ENCODE measurements around the gene AAGAB.
A peak's percentile ranks its signal among the peaks of the same experiment; 100 is the strongest.
"Not testable (repeated sequence)": the region's sequence is repeated elsewhere in the genome, so short reads cannot be mapped to it uniquely, and the experiment has no call there.

AAGAB gene, protein sequence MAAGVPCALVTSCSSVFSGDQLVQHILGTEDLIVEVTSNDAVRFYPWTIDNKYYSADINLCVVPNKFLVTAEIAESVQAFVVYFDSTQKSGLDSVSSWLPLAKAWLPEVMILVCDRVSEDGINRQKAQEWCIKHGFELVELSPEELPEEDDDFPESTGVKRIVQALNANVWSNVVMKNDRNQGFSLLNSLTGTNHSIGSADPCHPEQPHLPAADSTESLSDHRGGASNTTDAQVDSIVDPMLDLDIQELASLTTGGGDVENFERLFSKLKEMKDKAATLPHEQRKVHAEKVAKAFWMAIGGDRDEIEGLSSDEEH

DNA sequence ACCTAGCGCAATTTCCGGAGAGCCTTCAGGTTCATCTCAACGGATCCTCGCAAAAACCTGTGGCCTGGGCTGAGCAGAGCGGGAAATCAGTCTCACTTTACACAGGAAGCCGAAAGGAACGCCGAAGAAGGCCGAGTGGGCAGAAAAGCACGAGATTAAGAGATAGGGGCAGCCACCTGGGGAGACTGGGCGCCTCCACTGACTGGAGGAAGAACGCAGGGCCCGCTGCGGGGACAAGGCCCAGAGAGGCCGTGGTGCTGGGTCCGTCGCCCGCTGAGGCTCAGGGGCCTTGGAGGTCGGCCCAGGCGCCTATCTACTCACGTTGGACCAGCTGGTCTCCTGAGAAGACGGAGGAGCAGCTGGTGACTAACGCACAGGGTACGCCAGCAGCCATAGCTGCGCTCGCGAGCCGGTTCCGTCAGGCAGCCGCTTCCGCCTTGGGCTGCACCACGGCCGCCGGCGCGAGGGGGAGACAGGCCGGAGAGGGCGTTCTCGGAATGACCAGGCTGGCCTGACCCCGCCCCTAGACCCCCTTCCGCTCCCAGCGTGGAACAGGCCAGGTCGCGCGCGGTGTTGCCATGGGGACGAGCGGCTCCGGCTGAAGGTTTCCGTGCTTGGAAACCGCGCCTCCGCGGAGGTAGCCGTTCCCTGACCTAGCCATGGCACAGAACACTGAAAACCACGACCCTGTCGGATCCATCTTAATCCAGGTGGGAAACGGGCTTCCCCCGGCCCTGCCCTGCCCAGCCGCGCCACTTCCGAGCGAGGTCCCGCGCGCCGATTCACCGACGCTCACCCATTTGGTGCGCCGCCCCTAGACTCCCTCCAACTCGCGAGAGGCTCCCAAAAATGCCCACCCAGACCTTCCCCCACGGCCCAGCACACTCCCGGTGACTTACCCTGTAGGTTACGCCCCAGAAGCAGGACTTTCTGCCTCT is at the start of gene AAGAB, which contains the start of gene IQCH:
AAGAB (minus strand) TSS at position 424 of the 938 bp plus-strand sequence; CDS start at position 394, 30 bp downstream.
IQCH (plus strand) TSS at position 549 of the 938 bp plus-strand sequence; CDS start at position 660, 111 bp downstream.
- DNase-seq: peak; percentile 96

DNA sequence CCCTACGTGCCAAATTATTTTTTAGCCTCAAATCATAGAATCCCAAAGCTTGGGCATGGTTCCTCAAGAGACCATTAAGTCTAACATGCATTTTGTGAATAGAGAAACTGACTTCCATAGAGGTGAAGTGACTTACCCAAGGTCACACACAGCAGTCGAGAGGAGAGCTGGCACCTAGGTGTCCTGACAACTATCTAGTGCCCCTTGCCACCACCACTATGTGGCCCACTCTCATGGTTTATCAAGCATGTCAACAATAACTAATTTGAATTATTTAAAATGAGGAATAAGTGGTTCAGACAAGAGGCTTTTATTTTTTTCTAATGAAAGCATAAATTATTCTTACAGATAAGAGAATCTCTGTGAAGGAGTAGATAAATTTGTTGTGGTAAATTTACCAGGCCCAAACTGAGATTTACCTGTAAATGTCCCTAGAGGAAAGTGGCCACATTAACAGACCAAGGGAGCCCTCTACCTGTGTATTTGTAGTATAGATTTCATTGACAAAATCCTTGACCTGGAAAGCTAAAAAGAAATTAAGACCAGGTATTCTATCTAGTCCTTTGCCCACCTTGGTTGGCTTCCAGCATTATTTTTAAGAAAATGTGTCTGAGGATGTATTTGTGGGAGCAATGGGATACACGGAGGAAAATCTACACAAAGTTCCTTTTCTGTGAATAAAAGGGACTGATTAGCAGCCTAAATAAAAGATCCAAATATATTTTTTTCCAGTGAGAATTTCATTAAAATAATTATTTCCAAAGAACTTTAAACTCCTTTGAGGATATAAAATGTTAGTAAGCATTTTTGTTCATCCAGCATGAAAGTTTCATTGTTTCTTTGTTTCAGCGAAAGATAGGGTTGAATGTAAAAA is 49.3 kb upstream of the AAGAB start:
- peak; percentile 16 for DNase-seq

DNA sequence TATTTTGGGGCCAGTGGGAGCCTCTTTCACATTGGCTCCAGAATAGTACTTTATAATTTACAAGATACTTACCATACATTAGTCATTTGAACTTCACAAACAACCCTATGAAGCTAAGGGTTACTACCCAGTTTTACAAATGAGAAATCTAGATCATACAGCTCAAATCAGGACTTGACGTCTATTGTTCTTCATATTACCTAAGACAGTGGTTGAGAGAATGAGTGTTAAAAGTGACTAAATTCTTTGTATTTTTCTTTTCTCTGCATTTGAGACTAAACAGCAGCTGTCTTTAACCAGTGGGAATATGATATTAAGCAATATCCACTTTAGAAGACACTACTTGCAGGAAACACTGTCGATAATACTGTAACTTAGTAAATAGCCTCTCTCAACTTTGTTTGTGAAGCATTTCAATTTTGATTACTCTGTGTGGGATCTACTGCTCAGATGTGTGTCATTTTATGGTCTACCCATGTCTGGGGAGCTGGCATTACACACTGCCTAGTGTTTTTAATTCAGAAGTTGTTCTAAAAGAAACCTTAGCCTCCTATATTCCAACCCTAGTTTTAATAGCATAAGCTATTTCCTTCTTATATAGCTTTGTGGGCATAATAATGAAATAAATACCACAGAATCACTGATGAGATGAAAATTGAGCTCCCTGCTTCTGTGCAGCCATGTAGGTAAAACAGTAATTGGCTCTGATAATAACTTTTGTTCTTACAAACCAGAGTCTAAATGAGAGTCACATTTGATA is 46.0 kb upstream of the AAGAB start:
- DNase-seq: no peak

DNA sequence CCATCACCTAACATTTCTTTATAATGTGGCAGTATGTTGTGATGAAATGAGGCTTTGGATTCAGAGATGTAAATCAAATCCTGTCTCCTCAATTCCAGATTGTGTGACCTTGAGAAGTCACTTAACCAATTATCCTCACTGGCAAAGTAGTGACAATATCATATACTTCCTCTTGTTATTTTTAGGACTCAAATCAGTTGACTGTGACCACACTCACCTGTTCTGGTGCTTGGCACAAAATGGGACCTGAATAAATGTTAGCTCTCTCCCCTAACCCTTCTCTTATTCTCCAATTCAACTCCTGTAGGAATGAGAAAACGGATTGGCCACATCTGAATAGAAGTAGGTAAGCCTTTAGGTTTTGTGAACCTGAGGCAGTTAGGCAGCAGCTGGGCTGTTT is 42.2 kb upstream of the AAGAB start:
- no peak for DNase-seq

DNA sequence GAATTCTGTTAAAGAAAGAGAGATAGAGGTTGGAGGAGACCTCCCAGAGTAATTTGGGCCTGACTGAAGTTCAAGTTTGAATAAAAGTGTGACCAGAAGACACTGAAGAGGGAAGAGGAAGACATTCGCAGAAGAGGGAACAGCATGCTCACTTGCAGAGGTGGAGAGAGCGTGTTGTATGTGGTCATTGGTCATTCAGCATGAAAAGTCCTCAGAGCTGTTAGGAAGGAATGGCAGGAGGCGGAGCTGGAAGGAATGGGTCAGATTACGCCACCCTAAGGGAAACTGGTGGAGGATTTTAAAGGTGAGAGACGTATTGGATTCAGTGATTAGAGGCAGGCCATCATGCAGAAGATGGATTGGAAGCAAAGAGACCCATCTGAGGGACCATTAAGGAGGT is 41.7 kb upstream of the AAGAB start:
- DNase-seq: peak; percentile 4

DNA sequence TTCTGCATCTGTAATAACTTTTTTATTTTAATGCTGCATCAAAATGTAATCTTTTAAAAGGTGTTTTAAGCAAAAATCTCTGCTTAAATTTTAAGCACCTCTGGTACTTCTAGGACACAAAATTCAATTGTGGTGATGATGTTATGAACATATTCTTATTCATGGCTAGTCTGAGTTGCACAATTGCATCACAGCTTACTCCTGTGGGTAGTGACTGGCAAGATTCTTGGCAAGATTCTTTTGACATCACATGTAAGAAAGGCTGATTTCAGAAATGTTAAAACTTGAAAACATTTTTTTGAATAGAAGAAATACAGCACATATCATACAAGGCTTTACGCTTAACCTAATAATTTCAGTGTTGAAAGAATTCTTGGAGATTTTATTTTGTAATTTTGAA is 35.9 kb upstream of the AAGAB start:
- no peak for DNase-seq

DNA sequence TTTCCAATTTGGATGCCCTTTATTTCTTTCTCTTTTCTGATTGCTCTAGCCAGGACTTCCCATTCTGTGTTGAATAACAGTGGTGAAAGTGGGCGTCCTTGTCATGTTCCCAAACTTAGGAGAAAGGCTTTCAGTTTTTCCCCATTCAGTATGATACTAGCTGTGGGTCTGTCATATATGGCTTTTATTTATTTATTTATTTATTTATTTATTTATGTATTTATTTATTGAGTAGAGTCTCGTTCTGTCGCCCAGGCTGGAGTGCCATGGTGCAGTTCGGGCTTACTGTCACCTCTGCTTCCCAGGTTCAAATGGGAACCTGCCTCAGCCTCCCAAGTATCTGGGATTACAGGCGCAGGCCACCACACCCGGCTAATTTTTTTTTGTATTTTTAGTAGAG is 31.9 kb upstream of the AAGAB start:
- not testable (repeated sequence) for DNase-seq

DNA sequence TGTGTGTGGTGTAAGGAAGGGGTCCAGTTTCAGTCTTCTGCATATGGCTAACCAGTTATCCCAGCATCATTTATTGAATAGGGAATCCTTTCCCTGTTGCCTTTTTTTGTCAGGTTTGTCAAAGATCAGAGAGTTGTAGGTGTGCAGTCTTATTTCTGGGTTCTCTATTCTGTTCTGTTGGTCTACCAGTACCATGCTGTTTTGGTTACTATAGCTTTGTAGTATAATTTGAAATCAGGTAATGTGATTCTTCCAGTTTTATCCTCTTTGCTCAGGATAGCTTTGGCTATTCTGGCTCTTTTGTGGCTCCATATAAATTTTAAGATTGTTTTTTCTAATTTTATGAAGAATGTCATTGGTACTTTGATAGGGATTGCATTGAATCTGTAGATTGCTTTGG is 31.2 kb upstream of the AAGAB start:
- DNase-seq: not testable (repeated sequence)

DNA sequence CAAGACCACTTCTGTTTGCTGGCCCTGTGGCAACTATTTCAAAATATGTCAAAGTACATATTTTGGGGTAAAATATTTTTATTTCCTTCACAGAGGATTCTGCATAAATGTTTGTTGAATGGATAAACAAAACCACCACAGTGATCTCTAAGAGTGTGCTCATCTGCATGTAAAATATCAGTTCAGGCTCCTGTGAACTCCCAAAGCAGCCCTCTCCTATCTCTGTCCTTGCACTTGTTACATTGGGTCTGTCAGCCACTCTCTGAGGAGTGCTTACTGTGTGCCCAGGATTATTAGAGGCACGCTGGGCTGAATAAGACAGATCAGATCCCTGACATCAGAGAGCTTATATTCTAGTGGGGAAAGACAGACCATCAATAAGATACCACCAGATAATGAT is 27.3 kb upstream of the AAGAB start:
- DNase-seq: no peak

DNA sequence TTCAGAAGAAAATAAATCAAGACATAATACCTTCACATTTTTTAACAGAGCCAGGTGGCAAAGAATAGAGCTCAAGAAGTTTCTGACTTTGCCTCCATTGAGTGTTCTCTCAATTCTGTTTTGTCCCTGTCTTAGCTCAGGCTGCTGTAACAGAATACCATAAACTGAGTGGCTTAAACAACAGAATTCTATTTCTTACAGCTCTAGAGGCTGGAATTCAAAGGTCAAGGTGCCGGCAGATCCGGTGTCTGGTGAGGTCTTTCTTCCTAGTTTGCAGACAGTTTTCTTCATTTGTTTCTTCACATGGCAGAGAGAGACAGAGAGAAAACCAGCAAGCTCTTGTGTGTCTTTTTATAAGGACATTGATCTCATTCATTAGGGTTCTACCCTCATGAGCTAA is 25.8 kb upstream of the AAGAB start:
- DNase-seq: no peak

DNA sequence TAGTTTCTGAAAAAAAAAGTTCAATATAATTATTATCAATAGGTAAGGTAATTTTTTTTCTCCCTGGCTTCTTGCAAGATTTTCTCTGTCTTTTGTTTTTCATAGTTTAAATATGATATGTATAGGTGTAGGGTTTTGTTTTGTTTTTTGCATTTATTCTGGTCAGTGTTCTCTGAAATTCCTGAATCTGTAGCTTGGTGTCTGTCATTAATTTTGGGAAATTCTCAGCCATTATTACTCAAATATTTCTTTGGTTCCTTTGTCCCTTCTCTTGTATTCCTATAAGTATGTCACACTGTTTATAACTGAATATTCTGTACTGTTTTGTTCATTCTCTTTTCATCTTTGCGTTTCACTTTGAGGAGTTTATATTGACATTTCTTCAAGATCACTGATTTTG is 22.2 kb upstream of the AAGAB start:
- DNase-seq: no peak

DNA sequence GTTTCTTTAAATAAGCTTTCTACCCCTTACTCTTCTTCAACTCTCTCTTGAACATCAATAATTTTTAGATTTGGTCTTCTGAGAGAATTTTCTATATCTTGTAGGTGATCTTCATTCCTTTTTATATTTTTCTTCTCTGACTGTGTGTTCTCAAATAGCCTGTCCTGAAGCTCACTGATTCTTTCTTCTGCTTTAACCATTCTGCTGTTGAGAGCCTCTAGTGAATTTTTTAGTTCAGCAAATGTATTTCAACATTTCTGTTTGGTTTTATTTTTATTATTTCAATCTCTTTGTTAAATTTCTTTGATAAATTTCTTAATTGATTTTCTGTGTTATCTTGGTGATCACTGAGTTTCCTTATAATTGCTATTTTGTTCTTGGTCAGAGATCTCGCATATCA is 19.8 kb upstream of the AAGAB start:
- no peak for DNase-seq

DNA sequence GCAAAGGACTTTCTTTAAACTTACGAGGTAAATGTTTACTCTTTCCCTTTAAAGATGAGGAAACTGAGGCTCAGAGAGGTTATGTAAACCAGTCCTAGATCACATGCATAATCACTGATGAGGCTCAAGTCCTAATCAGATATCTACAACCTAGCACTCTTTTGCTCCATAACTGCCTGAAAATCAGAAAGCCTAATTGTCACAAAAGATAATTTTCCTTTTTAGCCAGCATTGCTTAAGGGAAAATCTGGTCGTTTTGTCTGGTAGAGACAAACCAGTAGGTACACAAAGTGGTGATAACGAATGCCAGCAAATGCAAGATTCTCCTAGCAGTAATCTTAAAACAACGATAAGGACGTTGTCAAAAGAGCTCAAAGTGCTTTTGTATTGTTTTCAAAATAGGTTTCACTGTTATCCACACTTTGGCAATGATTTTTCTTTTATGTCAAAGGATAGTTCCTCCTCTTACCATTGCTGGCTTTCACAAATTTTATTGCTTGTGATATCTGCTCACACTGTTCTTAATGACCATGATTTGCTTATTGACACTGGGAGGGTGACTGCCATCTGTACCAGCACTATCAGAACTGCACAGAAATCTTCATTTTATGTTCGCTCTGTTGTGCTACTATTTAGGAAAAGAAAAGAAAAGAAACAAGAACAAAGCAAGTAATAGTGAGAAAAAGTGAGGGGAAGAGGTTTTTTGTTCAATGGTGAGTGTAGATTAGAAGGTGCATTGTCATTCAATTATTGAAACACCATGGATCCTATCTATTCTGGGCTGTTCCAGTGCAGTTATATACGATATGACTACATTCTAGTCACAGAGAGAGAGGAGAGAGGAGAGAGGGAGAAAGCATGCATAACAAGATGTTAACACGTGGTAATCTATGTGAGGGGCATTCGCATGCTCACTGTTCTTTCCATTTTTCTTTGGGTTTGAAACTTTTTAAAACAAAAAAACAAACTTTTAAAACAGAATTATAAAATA is 13.8 kb upstream of the AAGAB start:
- no peak for DNase-seq

DNA sequence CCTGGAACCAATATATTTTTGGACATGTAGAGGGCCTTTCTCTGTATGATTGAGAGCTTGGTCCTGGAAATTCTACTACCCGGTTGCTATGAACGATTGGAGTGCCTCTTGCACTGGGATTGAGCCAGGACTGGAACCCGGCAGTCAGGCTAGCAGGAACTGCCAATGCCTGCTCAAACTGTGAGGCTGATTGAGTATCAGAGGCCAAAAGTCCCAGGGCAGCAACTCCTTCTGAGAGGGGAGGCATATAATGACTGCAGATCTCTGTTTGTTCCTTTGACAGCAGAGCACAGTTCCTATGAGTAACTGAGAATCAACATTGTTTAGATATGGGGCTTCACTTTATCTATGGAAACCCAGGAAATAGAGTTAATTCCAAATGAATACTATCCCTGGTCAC is 13.0 kb upstream of the AAGAB start:
- no peak for DNase-seq

DNA sequence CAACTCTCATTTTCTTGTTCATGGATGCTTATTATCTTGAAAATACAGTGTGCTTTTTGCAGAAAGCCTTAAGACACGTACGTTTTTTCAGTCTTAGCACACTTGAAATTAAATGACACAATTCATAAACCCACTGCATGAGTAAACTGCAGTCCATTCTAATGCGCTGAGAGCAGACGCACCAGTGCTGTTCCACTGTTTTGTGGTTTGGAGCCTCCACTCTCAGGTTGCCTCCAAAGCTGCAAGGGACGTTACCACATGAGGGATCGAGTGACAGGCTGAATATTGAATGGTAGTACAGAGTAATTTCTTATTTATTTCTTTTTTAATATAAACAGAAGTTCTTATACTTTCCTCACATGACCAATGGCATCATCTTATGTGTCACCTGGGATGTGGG is 12.4 kb upstream of the AAGAB start:
- DNase-seq: no peak

DNA sequence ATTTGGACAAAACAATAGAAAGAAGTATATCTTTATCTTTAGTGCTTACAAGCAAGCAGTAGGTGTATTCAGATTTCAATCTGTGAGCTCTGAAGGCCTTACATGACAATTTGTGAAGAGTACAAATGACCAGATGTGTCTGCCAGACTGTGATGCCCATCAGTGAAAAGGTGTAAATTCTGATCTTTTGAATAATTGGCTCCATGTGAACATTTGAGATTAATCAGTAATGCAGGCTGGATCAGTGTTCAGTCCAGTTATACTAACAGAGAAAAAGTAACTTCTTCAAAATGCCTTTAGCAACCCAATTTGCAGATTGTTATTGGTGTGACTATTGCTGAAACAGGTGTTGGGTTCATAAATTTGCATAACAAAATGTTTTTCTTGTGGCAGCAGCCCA is 5.3 kb upstream of the AAGAB start:
- DNase-seq: no peak

DNA sequence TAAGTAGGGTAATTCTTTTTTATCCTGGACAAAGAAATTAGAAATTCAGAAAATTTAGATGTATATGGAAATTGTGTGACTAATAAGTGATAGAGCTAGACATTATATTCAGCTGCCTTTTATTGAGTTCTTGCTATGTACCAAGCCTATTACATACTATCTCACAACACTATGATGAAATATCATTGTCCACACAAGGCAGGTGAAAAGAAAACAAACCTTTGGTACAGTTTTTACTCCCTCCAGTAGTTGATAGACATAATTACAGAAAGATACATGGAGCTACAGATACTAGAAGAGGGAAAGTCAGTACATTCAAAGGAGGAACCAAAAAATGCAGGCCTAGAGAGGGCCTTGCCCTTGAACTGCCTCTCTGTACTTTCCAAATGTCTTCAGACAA is 4.9 kb upstream of the AAGAB start:
- no peak for DNase-seq

DNA sequence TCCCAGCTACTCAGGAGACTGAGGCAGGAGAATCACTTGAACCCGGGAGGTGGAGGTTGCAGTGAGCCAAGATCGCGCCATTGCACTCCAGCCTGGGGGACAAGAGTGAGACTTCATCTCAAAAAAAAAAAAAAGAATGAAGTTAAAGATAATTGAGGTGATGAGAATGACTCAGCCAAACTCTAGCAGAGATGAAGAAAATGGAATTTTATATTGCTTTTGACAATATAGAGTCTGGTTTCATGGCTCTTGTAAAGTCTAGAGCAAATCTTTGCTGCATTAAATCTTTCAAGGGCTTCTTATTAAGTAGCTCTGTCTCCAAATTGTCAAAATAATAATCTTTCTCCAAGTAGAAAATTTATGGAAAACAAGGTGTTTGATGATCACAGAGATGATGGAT is 4.0 kb upstream of the AAGAB start:
- not testable (repeated sequence) for DNase-seq

DNA sequence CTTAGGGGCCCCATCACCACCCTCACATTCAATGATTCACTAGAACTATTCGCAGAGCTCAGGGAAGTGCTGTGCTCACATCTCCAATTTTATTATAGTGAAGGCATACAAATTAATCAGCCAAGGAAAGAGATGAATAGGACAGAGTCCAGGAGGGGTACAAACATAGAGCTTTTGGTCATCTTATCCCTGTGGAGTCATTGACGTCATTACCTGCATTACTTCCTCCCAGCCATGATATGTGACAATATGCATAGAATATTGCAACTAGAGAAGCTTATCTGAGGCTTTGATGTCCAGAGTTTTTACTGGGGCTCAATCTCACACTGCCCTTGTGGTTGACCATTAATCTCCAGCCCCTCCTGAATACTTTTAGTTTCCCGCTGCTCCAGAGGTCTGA is 1.6 kb upstream of the AAGAB start:
- DNase-seq: no peak

DNA sequence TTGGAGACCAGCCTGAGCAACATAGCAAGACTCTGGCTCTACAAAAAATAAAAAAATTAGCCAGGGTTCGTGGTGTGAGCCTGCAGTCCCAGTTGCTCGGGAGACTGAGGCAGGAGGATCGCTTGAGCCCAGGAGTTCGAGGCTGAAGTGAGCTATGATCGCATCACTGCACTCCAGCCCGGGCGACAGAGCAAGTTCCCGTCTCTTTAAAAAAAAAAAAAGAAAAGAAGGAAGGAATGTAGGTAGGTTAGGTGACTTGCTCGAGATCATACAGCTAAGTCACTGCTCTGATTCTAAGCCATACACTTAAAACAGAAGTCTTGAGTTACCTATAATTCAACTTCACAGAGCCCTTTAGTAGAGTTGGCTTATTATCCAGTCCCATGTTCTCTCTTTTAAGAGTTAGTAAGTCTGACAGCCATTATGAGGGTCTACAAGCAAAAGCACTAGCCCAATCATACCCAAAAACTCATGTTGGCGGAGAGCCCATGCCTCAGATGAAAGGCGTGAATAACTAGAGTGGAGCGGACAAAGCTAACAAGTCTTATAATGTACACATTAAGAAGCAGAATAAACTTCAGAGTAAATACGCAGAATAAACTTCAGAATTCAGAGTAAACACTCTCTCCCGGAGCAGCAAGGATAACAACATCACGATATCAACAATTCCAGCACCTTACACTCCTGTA is 768 bp downstream of the AAGAB start:
- no peak for DNase-seq

Measured in inflammatory macrophage treated with lipopolysaccharide for 4 hours (primary cell).